ENCODE data around the gene ELP6.
"Not testable (repeated sequence)": the region's sequence is repeated elsewhere in the genome, so short reads cannot be mapped to it uniquely, and the experiment has no call there.

Gene ELP6

GRCh38 chr3:47505267-47505666, 8.2 kb downstream of the ELP6 start:
- DNase-seq = not testable (repeated sequence)

- no peak for DNase-seq
Observed at GRCh38 chr3:47504113-47504512, 9.4 kb downstream of the ELP6 start.

GRCh38 chr3:47503033-47503432, 10.5 kb downstream of the ELP6 start:
- DNase-seq = no peak

- no peak for DNase-seq
Observed at GRCh38 chr3:47496892-47497291, 16.6 kb downstream of the ELP6 start.

- DNase-seq = no peak
Observed at GRCh38 chr3:47495886-47496285, 17.6 kb downstream of the ELP6 start.

GRCh38 chr3:47495111-47495510, 18.4 kb downstream of the ELP6 start:
- DNase-seq = no peak

GRCh38 chr3:47491777-47492176, 21.7 kb downstream of the ELP6 start:
- no peak for DNase-seq

- DNase-seq = no peak
Observed at GRCh38 chr3:47491186-47491585, 22.3 kb downstream of the ELP6 start.

GRCh38 chr3:47487265-47487664, 26.2 kb downstream of the ELP6 start:
- no peak for DNase-seq

- peak; percentile 28 for DNase-seq
Observed at GRCh38 chr3:47485812-47486211, 27.7 kb downstream of the ELP6 start.

GRCh38 chr3:47482366-47482765, 31.1 kb downstream of the ELP6 start:
- no peak for DNase-seq

- DNase-seq = not testable (repeated sequence)
Observed at GRCh38 chr3:47481763-47482162, 31.7 kb downstream of the ELP6 start.

- DNase-seq = not testable (repeated sequence)
Observed at GRCh38 chr3:47480267-47480666, 33.2 kb downstream of the ELP6 start.

GRCh38 chr3:47479826-47480160, 33.7 kb downstream of the ELP6 start:
- no peak for DNase-seq

- DNase-seq = no peak
Observed at GRCh38 chr3:47478022-47478421, 35.5 kb downstream of the ELP6 start.

GRCh38 chr3:47476644-47477199, 36.8 kb downstream of the ELP6 start:
- DNase-seq = no peak

- DNase-seq = no peak
Observed at GRCh38 chr3:47476330-47476626, 37.2 kb downstream of the ELP6 start.

GRCh38 chr3:47475570-47476329, 37.8 kb downstream of the ELP6 start, which contains the start of gene SCAP:
Gene SCAP, minus strand, starts transcription at chr3:47475941. Its CDS starts 32,948 bp downstream, at chr3:47442993.
- peak; percentile 91 for DNase-seq

GRCh38 chr3:47475029-47475569, 38.4 kb downstream of the ELP6 start:
- DNase-seq = no peak

- no peak for DNase-seq
Observed at GRCh38 chr3:47473391-47473790, 40.1 kb downstream of the ELP6 start.

GRCh38 chr3:47469616-47470015, 43.9 kb downstream of the ELP6 start:
- no peak for DNase-seq

GRCh38 chr3:47468315-47468714, 45.2 kb downstream of the ELP6 start:
- not testable (repeated sequence) for DNase-seq

GRCh38 chr3:47464588-47464987, 48.9 kb downstream of the ELP6 start:
- DNase-seq = no peak

- DNase-seq = not testable (repeated sequence)
Observed at GRCh38 chr3:47459534-47460085, 53.9 kb downstream of the ELP6 start.
